Inferior parietal cortex (tissue), 1 donor: ENCODE data around the gene DIS3L.
"Not testable (repeated sequence)": the region's sequence is repeated elsewhere in the genome, so short reads cannot be mapped to it uniquely, and the experiment has no call there.

Experiments
- DNase-seq: peaks from one replicate; pipeline ENCODE4 v3.0.0-alpha.2; 2016; ENCODE audit errors: extremely low spot score

Gene DIS3L

DNA sequence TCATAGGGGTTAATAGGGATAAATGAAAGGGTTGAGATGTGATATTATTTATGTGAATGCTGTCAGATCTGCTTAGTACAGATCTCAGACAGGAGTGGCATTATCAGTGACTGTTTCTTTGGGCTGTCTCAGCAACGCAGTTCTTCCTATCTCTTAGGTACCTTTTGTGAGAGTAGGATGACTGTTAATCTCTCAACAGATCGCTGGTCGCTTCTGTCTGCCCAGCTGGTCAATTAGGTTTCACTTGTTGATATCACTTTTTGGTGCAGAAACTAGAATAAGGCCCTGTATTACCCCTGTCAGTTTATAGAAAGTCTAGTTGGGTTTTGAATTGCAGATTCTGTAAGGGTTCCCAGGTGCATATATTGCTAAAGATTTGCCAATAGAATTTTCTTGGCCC is 16.5 kb downstream of the DIS3L start:
- no peak for DNase-seq

GRCh38 chr15:66310786-66311185 is 17.4 kb downstream of the DIS3L start:
- no peak for DNase-seq

DNA sequence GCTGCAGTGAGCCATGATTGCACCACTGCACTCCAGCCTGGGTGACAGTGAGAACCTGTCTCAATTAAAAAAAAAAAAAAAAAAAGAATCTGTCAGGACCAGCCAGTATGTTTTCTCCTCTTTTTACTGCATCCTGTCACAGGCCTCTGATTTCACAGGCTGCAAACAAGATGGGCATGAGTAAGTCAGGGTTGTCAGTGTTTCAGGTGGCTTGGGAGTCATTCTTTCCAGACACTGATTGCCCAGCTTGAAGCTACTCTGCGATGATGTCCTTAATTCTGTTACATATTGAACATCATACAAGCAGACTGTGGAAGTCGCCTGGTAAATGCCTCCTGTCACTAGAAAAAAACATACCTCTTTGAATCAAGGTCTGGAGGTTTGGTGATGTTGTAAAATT is 18.8 kb downstream of the DIS3L start:
- DNase-seq = no peak

DNA sequence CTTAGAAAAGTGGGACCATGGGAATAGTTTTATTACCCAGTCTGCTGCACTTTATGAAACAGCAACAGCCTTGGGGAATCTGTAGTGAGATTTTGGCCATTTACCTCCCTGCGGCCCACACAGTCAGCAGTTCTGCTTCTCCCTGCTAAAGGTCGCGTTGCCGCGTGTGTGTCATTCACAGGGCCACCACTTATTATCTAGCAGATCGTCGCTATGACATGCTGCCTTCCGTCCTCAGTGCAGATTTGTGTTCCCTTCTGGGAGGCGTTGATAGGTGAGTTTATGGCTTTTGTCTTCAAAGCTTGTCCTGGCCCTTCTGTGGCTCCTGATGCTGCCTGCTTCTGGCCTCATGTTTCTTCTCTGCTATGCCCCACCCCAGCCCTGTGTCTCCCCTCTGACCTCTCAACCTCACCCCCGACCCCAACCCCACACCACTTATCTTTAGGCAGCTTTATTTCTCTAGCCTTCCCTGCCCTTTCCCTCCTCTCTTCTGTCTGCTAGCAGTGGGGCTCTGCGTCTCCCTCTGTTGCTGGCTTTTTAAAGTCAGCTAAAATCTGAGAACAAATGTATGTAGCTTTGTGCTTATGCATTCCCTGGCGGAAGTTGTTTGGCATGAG is 30.1 kb downstream of the DIS3L start:
- DNase-seq = no peak

DNA sequence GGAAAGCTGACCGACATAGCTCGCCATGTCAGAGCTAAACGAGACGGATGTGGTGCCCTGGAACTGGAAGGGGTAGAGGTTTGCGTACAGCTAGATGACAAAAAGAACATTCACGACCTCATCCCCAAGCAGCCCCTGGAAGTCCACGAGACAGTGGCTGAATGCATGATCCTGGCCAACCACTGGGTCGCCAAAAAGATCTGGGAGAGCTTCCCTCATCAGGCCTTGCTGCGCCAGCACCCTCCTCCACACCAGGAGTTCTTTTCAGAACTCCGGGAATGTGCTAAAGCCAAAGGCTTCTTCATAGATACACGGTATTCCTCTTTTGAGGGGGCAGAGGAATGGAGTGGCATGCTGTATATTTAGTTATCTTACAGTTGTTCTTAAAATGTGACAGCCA is 32.7 kb downstream of the DIS3L start:
- peak; percentile 28 for DNase-seq

- no peak for DNase-seq
Observed at GRCh38 chr15:66327736-66328135, 34.4 kb downstream of the DIS3L start.

DNA sequence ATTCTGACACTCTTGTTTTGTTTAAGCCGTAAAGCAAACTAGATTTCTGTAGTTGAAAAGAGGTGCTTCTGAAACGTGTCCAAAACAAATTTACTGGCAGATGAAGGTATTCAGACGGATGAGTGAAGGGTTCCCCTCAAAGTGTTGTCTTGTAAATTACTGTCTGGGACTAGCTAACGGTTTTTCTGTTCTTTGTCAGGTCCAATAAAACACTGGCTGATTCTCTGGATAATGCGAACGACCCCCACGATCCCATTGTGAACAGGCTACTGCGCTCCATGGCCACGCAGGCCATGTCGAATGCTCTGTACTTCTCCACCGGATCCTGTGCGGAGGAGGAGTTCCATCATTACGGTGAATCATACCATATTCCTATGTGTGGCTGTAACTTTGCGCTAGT is 35.4 kb downstream of the DIS3L start:
- DNase-seq = no peak

GRCh38 chr15:66348530-66348929 is 55.2 kb downstream of the DIS3L start:
- DNase-seq = not testable (repeated sequence)

- no peak for DNase-seq
Observed at GRCh38 chr15:66356077-66356358, 62.6 kb downstream of the DIS3L start.

DNA sequence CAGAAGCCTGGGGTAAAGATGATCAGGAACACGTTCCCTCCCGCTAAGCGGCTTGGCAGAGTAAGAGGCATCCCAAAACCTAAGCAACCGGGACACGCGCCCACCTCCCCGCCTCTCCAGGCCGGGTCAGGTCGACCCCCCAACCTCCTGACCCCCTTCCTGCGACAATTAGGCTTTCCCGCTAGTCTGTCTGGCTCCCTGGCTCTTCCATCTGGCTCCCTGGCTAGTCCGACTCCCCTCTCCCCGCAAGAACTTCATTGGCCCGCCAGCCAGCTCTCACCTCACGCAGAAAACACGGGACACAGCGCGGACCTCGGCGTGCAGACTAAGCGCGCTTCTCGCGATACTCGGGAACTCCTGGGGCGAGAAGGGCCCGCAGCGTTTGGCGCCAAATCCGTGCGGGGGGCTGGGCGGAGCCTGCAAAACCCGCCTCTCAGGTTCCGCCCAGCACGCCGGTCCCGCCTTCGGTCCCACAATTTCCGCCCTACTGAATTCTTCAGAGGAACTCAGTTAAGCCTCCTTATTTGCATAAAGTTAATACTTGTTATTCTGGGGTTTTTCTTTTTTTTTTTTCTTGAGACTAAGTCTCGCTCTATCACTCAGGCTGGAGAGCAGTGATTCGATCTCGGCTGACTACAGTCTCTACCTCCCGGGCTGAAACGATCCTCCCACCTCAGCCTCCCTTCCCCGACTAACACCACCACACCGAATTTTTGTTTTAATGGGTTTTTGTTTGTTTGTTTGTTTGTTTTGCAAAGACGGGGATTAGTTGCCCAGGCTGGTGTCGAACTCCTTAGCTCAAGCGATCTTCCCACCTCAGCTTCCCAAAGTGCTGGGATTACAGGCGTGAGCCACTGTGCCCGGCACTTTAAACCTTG is 63.2 kb downstream of the DIS3L start, which contains the start of gene TIPIN:
TIPIN (minus strand) TSS at position 327 of the 878 bp plus-strand sequence. CDS start 3,738 bp downstream, outside the sequence.
- DNase-seq = peak; percentile 85

GRCh38 chr15:66359740-66360139 is 66.4 kb downstream of the DIS3L start:
- no peak for DNase-seq

DNA sequence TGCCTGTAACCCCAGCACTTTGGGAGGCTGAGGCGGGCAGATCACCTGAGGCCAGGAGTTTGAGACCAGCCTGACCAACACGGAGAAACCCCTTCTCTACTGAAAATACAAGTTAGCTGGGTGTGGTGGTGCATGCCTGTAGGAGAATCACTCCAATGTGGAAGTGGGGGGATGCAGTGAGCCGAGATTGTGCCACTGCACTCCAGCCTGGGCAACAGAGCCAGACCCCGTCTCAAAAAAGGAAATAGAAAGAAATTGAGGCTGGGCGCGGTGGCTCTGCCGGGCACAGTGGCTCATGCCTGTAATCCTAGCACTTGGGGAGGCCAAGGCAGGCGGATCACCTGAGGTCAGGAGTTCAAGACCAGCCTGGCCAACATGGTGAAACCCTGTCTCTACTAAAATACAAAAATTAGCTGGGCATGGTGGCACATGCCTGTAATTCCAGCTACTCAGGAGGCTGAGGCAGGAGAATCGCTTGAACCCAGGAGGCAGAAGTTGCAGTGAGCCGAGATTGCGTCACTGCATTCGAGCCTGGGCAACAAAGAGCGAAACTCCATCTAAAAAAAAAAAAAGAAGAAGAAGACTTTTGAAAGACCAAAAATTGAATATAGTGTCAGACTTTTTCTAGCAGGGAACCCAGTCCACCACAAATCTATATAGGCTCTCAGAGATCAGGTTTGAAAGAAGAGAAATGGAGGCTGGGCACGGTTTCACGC is 68.5 kb downstream of the DIS3L start:
- not testable (repeated sequence) for DNase-seq

GRCh38 chr15:66362776-66363175 is 69.4 kb downstream of the DIS3L start:
- DNase-seq = no peak

DNA sequence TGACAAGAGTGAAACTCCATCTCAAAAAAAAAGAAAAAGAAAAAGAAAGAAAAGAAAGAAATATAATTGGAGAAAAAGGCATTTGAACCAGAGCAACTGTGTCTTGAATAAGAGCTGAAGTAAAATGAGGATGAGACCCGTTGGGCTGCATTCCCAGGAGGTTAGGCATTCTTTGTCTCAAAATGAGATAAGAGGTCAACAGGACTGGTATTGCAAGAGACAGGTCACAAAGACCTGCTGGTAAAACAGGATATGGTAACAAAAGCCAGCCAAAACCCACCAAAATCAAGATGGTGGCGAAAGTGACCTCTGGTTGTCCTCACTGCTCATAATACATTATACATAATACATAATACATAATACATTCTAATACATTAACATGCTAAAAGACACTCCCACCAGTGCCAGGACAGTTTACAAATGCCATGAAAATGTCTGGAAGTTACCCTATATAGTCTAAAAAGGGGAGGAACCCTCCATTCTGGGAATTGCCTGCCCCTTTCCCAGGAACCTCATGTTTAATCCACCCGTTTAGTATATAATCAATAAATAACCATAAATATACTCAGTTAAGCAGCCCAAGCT is 71.7 kb downstream of the DIS3L start:
- no peak for DNase-seq

- DNase-seq = no peak
Observed at GRCh38 chr15:66369773-66370651, 76.6 kb downstream of the DIS3L start.

DNA sequence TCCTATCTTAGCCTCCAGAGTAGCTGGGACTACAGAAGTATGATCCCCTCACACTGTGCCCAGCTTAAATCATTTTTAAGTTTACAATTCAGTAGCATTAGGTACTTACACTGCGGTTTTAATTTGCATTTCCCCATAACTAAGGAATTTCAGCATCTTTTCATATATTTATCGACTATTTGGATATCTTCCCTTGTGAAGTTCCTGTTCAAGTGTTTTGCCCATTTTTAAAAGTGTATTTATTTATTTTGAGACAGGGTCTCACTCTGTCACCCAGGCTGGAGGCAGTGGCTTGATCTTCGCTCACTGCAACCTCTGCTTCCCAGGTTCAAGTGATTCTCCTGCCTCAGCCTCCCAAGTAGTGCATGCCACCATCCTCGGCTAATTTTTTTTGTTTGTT is 80.8 kb downstream of the DIS3L start:
- no peak for DNase-seq

- no peak for DNase-seq
Observed at GRCh38 chr15:66378814-66379430, 85.6 kb downstream of the DIS3L start.

DNA sequence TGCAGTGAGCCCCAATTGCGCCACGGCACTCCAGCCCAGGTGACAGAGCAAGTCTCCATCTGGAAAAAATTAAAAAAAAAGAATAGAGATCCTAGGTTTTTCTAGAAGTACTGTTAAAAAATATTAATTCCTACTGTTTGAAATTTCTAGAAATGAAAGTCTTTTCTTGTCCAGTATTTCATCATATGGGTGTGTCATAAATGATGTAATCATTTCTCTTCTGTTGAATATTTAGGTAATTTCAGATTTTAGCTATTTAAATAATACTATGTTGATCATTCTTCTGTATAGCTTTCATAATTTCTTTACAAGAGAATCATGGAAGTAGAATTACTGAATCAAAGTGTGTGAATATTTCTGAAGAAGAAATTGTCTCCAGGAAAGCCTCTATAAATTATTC is 88.0 kb downstream of the DIS3L start:
- not testable (repeated sequence) for DNase-seq
